Measurements from ENCODE around the gene HAUS3.

GRCh38 chr4:2261110-2261852, 19.4 kb upstream of the HAUS3 start:
- no peak for TF ChIP-seq CTCF (IDR thresholded peaks at IDR 0.05)
- TF ChIP-seq POLR2AphosphoS5 (IDR thresholded peaks at IDR 0.05; ENCODE audit: low read depth, low read length) = no peak
- TF ChIP-seq REST (IDR thresholded peaks at IDR 0.05; ENCODE audit: insufficient read depth in 1 of 2, low read depth in 2 of 2, low read length in 1 of 2) = no peak
